Ascending aorta (tissue), 2 donors: ENCODE data around the gene PTGDR. TPM values are rescaled to one million over a fixed set of nuclear protein-coding genes. Genes with fewer than 3 reads are reported as not detected.

ENCODE experiments used
- DNase-seq, 2 donors: peaks; one replicate each; pipeline ENCODE4 v3.0.0-alpha.2; 2019; ENCODE audit warnings: low spot score in 2 of 2
- H3K27ac ChIP-seq, 2 donors: fragments of 200-600 bp; sonication (generic); one replicate each; pipeline ENCODE4 v1.5.1; 2016 to 2017; ENCODE audit warnings: mild to moderate bottlenecking in 1 of 2
- H3K27me3 ChIP-seq: fragments of 200-600 bp; sonication (generic); one replicate; pipeline ENCODE4 v1.5.1; 2017
- H3K36me3 ChIP-seq, 2 donors: fragments of 200-600 bp; sonication (generic); one replicate each; pipeline ENCODE4 v1.5.1; 2016
- H3K4me1 ChIP-seq, 2 donors: fragments of 200-600 bp; sonication (generic); one replicate each; pipeline ENCODE4 v1.5.1; 2016 to 2017; ENCODE audit warnings: mild to moderate bottlenecking in 1 of 2
- H3K4me3 ChIP-seq, 2 donors: fragments of 200-600 bp; sonication (generic); one replicate each; pipeline ENCODE4 v1.5.1; 2016 to 2017; ENCODE audit warnings: mild to moderate bottlenecking in 1 of 2
- H3K9me3 ChIP-seq, 2 donors: fragments of 200-600 bp; sonication (generic); one replicate each; pipeline ENCODE4 v1.5.1; 2016
- intact Hi-C: fragments of 100-400 bp; cut with DNase I; formaldehyde crosslinking; loops from one replicate; pipeline ENCODE4 v1.15.1; 2023
- total RNA-seq: library from RNA; depleted of rRNA; stranded (reverse); fragments of >200 nt; gene quantifications from one replicate; pipeline ENCODE4 v1.1.0, GENCODE V29; 2016
- TF ChIP-seq, protein P1 (sequence below), 3 experiments: fragments of 200-600 bp in 2 of 3; fragments of 450-650 bp in 1 of 3; sonication (generic) in 2 of 3; IDR thresholded peaks; one replicate each; pipeline ENCODE4 v1.5.1; 2016 to 2019; ENCODE audit warnings: antibody characterized with exemption in 3 of 3, mild to moderate bottlenecking in 1 of 3, moderate library complexity in 1 of 3

Gene PTGDR, protein sequence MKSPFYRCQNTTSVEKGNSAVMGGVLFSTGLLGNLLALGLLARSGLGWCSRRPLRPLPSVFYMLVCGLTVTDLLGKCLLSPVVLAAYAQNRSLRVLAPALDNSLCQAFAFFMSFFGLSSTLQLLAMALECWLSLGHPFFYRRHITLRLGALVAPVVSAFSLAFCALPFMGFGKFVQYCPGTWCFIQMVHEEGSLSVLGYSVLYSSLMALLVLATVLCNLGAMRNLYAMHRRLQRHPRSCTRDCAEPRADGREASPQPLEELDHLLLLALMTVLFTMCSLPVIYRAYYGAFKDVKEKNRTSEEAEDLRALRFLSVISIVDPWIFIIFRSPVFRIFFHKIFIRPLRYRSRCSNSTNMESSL
- total RNA-seq, result 13.4 TPM

DNA sequence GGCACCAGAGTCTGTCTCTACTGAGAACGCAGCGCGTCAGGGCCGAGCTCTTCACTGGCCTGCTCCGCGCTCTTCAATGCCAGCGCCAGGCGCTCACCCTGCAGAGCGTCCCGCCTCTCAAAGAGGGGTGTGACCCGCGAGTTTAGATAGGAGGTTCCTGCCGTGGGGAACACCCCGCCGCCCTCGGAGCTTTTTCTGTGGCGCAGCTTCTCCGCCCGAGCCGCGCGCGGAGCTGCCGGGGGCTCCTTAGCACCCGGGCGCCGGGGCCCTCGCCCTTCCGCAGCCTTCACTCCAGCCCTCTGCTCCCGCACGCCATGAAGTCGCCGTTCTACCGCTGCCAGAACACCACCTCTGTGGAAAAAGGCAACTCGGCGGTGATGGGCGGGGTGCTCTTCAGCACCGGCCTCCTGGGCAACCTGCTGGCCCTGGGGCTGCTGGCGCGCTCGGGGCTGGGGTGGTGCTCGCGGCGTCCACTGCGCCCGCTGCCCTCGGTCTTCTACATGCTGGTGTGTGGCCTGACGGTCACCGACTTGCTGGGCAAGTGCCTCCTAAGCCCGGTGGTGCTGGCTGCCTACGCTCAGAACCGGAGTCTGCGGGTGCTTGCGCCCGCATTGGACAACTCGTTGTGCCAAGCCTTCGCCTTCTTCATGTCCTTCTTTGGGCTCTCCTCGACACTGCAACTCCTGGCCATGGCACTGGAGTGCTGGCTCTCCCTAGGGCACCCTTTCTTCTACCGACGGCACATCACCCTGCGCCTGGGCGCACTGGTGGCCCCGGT is at the start of gene PTGDR:
Gene PTGDR (plus strand): TSS at position 198 of the 778 bp plus-strand sequence. CDS start 117 bp downstream, at position 315.
- H3K27ac ChIP-seq, result no peak within 1 kb of the TSS
- intact Hi-C loops, result no loop called here
- H3K27me3 ChIP-seq, result peaks cover 3% of the 10 kb centered on the region
- no peaks in the 10 kb centered on the region for H3K9me3 ChIP-seq
- H3K36me3 ChIP-seq, result no peaks in the 10 kb centered on the region
- TF ChIP-seq, protein P1, sequence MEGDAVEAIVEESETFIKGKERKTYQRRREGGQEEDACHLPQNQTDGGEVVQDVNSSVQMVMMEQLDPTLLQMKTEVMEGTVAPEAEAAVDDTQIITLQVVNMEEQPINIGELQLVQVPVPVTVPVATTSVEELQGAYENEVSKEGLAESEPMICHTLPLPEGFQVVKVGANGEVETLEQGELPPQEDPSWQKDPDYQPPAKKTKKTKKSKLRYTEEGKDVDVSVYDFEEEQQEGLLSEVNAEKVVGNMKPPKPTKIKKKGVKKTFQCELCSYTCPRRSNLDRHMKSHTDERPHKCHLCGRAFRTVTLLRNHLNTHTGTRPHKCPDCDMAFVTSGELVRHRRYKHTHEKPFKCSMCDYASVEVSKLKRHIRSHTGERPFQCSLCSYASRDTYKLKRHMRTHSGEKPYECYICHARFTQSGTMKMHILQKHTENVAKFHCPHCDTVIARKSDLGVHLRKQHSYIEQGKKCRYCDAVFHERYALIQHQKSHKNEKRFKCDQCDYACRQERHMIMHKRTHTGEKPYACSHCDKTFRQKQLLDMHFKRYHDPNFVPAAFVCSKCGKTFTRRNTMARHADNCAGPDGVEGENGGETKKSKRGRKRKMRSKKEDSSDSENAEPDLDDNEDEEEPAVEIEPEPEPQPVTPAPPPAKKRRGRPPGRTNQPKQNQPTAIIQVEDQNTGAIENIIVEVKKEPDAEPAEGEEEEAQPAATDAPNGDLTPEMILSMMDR (IDR thresholded peaks at IDR 0.05), result no peak
- no peaks in the 10 kb centered on the region for H3K4me1 ChIP-seq
- peak in 1 of 2 donors; percentile 68 for DNase-seq
- H3K4me3 ChIP-seq, result peak within 1 kb of the TSS; percentile 30 to 60

DNA sequence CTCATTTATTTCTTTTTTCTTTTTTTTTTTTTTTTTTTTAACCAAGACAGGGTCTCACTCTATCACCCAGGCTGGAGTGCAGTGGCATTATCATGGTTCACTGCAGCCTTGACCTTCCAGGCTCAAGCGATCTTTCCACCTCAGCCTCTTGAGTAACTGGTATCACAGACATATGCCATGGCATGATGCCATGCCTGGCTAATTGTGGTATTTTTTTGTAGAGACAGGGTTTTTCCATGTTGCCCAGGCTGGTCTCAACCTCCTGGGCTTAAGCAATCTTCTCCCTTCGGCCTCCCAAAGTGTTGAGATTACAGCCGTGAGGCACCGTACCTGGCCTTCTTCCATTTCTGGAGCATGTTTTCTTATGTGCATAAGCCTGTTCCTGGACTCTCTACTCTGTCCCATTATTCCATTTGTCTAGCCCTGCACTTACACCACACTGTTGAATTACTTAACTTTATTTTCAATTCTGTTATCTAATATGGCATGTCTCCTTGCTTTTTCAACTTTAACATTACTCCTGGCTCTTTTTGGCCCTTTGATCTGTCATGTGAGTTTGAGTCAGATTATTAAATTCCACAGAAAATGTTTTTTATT is 47.9 kb upstream of the PTGDR start:
- no peaks in the 10 kb centered on the region for H3K36me3 ChIP-seq
- H3K27ac ChIP-seq, result no peak overlapping the region
- no peaks in the 10 kb centered on the region for H3K4me1 ChIP-seq
- H3K4me3 ChIP-seq, result no peak overlapping the region
- TF ChIP-seq, protein P1 (IDR thresholded peaks at IDR 0.05), result no peak
- no peak for DNase-seq
- intact Hi-C loops, result no loop called here
- no peaks in the 10 kb centered on the region for H3K27me3 ChIP-seq
- H3K9me3 ChIP-seq, result no peaks in the 10 kb centered on the region

DNA sequence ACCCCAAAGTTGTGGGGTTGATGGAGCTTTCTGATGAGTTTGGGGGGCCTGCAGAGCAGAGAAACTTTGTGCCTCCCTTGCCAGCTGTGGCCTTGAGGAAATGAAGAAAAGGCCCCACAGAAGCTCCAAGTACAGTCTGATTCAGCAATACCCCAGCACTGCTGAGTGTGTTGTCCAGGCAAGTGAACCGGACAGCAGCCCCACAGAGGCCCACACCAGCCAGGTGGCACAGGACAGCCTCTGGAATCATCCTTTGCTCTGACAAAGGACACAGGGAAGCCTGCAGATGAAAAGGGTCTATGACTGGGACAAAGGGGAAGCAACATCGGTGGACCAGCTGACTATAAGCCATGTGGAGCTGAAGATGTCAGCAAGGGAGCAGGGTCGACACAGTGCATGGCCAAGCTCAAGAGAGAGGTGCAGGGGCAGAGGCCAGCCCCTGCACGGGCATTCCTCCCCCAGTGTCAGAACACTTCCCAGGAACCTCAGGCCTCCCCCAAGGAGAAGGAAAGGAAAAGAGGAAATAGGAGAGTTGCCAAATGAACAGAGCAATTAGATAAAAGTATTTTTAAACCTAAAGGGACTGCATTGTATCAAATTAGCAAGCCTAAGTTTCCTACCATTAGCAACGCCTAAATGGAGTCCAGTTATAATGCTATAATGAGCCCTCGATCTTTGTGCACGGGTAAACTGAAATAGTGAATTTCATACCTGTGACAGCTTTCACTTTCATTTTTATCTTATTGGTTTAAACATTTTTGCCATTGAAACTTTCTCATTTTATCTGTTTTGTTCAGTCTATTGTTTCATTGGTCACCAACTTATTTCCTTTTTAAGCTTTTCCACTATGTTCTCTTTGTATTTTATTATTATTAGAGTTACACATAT is 46.3 kb upstream of the PTGDR start:
- Histone ChIP-seq H3K36me3 (no peaks in the 10 kb centered on the region), H3K4me3 (no peak overlapping the region), H3K9me3 (no peaks in the 10 kb centered on the region), H3K27ac (no peak overlapping the region), H3K4me1 (no peaks in the 10 kb centered on the region), H3K27me3 (no peaks in the 10 kb centered on the region)
- intact Hi-C loops, result no loop called here
- DNase-seq, result no peak
- TF ChIP-seq, protein P1 (IDR thresholded peaks at IDR 0.05), result no peak

DNA sequence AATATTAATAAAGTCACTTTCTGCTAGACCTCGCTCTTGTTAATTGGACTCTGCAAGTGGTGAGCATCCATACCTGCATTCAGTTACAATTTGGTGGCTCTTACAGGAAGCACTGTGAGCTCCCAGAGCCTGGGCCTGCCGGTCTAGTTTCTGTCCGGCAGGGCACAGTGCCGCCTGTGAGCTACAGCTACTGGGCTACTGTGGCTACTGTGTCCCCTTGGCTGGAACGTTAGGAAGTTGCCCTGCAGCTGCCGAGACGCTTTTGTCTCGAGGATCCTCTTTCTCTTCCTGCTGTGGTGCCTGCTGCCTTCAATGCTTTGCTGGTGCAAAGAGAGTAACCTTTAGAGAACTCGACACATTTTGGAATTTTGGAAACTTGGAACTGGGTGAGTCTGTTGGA is 44.6 kb upstream of the PTGDR start:
- TF ChIP-seq, protein P1 (IDR thresholded peaks at IDR 0.05), result no peak
- Histone ChIP-seq H3K9me3 (no peaks in the 10 kb centered on the region), H3K27ac (no peak overlapping the region), H3K4me1 (no peaks in the 10 kb centered on the region), H3K36me3 (no peaks in the 10 kb centered on the region), H3K27me3 (no peaks in the 10 kb centered on the region), H3K4me3 (no peak overlapping the region)
- intact Hi-C loops, result no loop called here
- DNase-seq, result no peak

DNA sequence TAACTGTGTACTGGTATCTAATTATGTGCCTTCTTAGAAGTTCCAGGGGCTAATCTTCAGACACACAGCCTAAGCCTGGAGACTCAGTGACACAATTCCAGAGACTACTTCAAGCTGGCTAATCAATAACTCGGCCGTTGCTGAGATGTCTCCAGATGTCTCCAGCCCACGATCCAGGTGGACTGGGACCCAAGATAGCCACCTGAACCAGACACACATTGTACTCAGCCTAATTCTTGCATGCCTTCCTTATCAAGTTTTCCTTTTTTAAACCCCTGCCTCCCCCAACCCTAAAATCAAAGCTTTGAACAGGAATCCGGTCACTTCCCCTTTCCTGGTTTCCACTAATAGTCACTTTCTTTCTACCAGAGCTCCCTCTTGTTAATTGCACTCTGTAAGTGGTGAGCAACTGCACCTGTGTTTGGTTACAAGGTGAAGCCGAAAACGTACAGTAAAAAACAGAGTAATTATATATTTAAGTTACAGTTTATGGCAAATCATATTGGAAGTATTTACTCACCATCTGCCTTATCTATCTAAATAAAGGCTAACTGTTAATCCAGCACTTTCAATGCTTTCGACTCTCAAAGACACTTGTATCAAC is 39.8 kb upstream of the PTGDR start:
- Histone ChIP-seq H3K27me3 (no peaks in the 10 kb centered on the region), H3K4me1 (no peaks in the 10 kb centered on the region), H3K9me3 (no peaks in the 10 kb centered on the region), H3K27ac (no peak overlapping the region), H3K36me3 (no peaks in the 10 kb centered on the region), H3K4me3 (no peak overlapping the region)
- intact Hi-C loops, result no loop called here
- DNase-seq, result no peak
- TF ChIP-seq, protein P1 (IDR thresholded peaks at IDR 0.05), result no peak
